ENCODE results near the gene PLEKHM2. TPM values are rescaled to one million over a fixed set of nuclear protein-coding genes. Genes with fewer than 3 reads are reported as not detected.

PLEKHM2 gene
- total RNA-seq, 2 experiments from 2014 or later = 55.4 to 58.8 TPM

GRCh38 chr1:15771836-15772515 is 87.9 kb downstream of the PLEKHM2 start:
- Mint-ChIP-seq H3K36me3 (ENCODE audit: low read depth) (no peaks in the 10 kb centered on the region), H3K4me3 (no peak overlapping the region), H3K4me1 (no peaks in the 10 kb centered on the region)

GRCh38 chr1:15775706-15776105 is 91.6 kb downstream of the PLEKHM2 start:
- H3K4me3 Mint-ChIP-seq = no peak overlapping the region
- no peak overlapping the region for H3K27ac Mint-ChIP-seq
- ChIA-PET POLR2A (interaction anchor here (1.1 kb wide), 1 partner anchor 40 kb away, joined by 3 read pairs; the partner anchor contains the start of gene SLC25A34), CTCF (interaction anchor here (1.6 kb wide), 1 partner anchor 16 kb away, joined by 6 read pairs; no protein-coding TSS in a partner anchor)
- H3K27me3 Mint-ChIP-seq = peaks cover 8% of the 10 kb centered on the region
- no peaks in the 10 kb centered on the region for H3K9me3 Mint-ChIP-seq
- H3K36me3 Mint-ChIP-seq (ENCODE audit: low read depth) = no peaks in the 10 kb centered on the region
- no peak for DNase-seq
- no peaks in the 10 kb centered on the region for H3K4me1 Mint-ChIP-seq

More at GRCh38 chr1:15771836-15772515, 87.9 kb downstream of the PLEKHM2 start:
- DNase-seq = no peak
- POLR2A ChIA-PET = interaction anchor here (0.6 kb wide), 1 partner anchor 356 kb away, joined by 3 read pairs; no protein-coding TSS in a partner anchor
- peaks cover 8% of the 10 kb centered on the region for H3K27me3 Mint-ChIP-seq
- H3K9me3 Mint-ChIP-seq = no peaks in the 10 kb centered on the region
- CTCF ChIA-PET = no interaction called here
- H3K27ac Mint-ChIP-seq = no peak overlapping the region

DNA sequence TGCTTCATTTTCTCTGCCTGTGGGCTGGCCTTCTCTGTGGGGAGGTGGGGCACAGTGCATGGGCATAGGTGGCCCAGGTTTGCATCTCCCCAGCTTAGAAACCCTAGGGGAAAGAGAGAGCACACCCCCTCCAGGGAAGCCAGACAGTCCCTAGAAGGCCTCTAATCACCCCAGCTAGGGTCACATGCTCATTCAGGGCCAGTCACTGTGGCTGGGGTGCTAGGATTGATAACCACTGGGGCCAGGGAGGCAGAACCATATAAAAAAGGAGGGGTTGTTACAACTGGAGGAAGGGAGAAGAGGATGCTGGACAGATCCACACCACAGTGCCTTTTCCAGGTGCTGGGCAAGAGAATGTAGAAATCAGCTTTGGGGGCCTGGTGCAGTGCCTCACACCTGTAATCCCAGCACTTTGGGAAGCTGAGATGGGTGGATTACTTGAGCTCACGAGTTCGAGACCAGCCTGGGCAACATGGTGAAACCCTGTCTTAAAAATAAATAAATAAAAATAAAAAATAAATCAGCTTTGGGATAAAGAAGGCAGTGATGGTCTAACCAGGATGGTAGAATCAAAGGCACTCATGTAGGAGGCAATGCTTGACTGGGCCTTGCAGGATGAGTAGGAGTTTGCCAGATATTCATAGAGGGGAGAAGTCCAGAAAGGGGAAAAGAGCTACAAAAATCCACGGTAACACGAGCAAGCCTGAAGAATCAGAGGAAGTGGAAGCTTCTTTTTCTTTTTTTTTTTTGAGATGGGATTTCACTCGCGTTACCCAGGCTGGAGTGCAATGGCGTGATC is 94.0 kb downstream of the PLEKHM2 start:
- ChIA-PET CTCF (interaction anchor here (1.5 kb wide), 1 partner anchor 14 kb away, joined by 7 read pairs; no protein-coding TSS in a partner anchor), POLR2A (no interaction called here)
- no peak overlapping the region for H3K27ac Mint-ChIP-seq
- no peaks in the 10 kb centered on the region for H3K4me1 Mint-ChIP-seq
- H3K36me3 Mint-ChIP-seq (ENCODE audit: low read depth) = no peaks in the 10 kb centered on the region
- no peak overlapping the region for H3K4me3 Mint-ChIP-seq
- DNase-seq = no peak
- H3K27me3 Mint-ChIP-seq = peaks cover 2% of the 10 kb centered on the region
- no peaks in the 10 kb centered on the region for H3K9me3 Mint-ChIP-seq

Other genes with a start within 250 kb of the PLEKHM2 start
- under 1 TPM; 0.45 to 0.73 TPM for gene CTRC, start 245.9 kb upstream of the PLEKHM2 start, total RNA-seq
- not detected for gene CELA2A, start 227.6 kb upstream of the PLEKHM2 start, total RNA-seq
- not detected for gene CELA2B, start 208.2 kb upstream of the PLEKHM2 start, total RNA-seq
- 10 to 100 TPM; 21.5 to 22.4 TPM for gene CASP9, start 160.1 kb upstream of the PLEKHM2 start, total RNA-seq
- gene DNAJC16, start 157.5 kb upstream of the PLEKHM2 start, total RNA-seq = 10 to 100 TPM; 17.3 to 18.1 TPM
- gene AGMAT, start 99.3 kb upstream of the PLEKHM2 start, total RNA-seq = 1 to 10 TPM; 7.9 to 8.4 TPM
- 10 to 100 TPM; 30.5 to 32.7 TPM for gene DDI2, start 66.9 kb upstream of the PLEKHM2 start, total RNA-seq
- 1 to 10 TPM; 1.4 to 1.9 TPM for gene SLC25A34, start 51.9 kb downstream of the PLEKHM2 start, total RNA-seq
- gene TMEM82, start 58.2 kb downstream of the PLEKHM2 start, total RNA-seq = not detected
- gene FBLIM1, start 74.5 kb downstream of the PLEKHM2 start, total RNA-seq = not detected
- 1 to 10 TPM; 1.5 to 1.6 TPM for gene UQCRHL, start 123.3 kb downstream of the PLEKHM2 start, total RNA-seq
- gene SPEN, start 163.4 kb downstream of the PLEKHM2 start, total RNA-seq = 10 to 100 TPM; 52.1 to 52.5 TPM

Data from activated CD4-positive, alpha-beta memory T cell treated with anti-CD3 and anti-CD28 coated beads, Interleukin-2, amount 10 ng/mL, durations not matched to agents 7 days and 5 days (primary cell).